GM19023 (cell line): ENCODE measurements around the gene COL19A1.
"Not testable (repeated sequence)": the region's sequence is repeated elsewhere in the genome, so short reads cannot be mapped to it uniquely, and the experiment has no call there.

Experiments used
- ATAC-seq: cut with Tn5 transposase; IDR thresholded peaks from one replicate; pipeline ENCODE4 v1.9.1; 2021; ENCODE audit warnings: mild to moderate bottlenecking, moderate library complexity; ENCODE audit not compliant: unreplicated experiment

Gene COL19A1

GRCh38 chr6:69866770-69867638, 648 bp downstream of the COL19A1 start:
- ATAC-seq = peak; percentile 67

- no peak for ATAC-seq
Measured at GRCh38 chr6:69867639-69867976, 1.3 kb downstream of the COL19A1 start.

GRCh38 chr6:69868252-69868804, 2.0 kb downstream of the COL19A1 start:
- no peak for ATAC-seq

- ATAC-seq = no peak
Measured at GRCh38 chr6:69868961-69869360, 2.6 kb downstream of the COL19A1 start.

GRCh38 chr6:69871107-69871506, 4.8 kb downstream of the COL19A1 start:
- no peak for ATAC-seq

GRCh38 chr6:69873291-69873690, 6.9 kb downstream of the COL19A1 start:
- ATAC-seq = no peak

GRCh38 chr6:69875715-69876114, 9.4 kb downstream of the COL19A1 start:
- no peak for ATAC-seq

GRCh38 chr6:69878795-69879194, 12.4 kb downstream of the COL19A1 start:
- ATAC-seq = no peak

- ATAC-seq = peak; percentile 30
Measured at GRCh38 chr6:69880601-69881000, 14.2 kb downstream of the COL19A1 start.

GRCh38 chr6:69881322-69882151, 15.2 kb downstream of the COL19A1 start:
- ATAC-seq = peak; percentile 88

- ATAC-seq = no peak
Measured at GRCh38 chr6:69883551-69883950, 17.2 kb downstream of the COL19A1 start.

GRCh38 chr6:69884231-69884630, 17.9 kb downstream of the COL19A1 start:
- no peak for ATAC-seq

- ATAC-seq = peak; percentile 59
Measured at GRCh38 chr6:69887026-69887425, 20.7 kb downstream of the COL19A1 start.

GRCh38 chr6:69887714-69888345, 21.5 kb downstream of the COL19A1 start:
- no peak for ATAC-seq

GRCh38 chr6:69888482-69889233, 22.3 kb downstream of the COL19A1 start:
- no peak for ATAC-seq

- not testable (repeated sequence) for ATAC-seq
Measured at GRCh38 chr6:69889234-69889974, 23.0 kb downstream of the COL19A1 start.

- ATAC-seq = not testable (repeated sequence)
Measured at GRCh38 chr6:69892561-69892960, 26.2 kb downstream of the COL19A1 start.

- not testable (repeated sequence) for ATAC-seq
Measured at GRCh38 chr6:69893266-69893665, 26.9 kb downstream of the COL19A1 start.

- ATAC-seq = peak; percentile 71
Measured at GRCh38 chr6:69894578-69895347, 28.4 kb downstream of the COL19A1 start.
